Peyer's patch (tissue), 4 donors: ENCODE results near the gene HOXC6.

Experiments
- CTCF ChIP-seq, 6 experiments: fragments of 450-650 bp in 4 of 6; fragments of 200-600 bp in 2 of 6; sonication (generic) in 1 of 6; IDR thresholded peaks; one replicate each; pipeline ENCODE4 v1.5.1; 2017 to 2019; ENCODE audit warnings: antibody characterized with exemption in 6 of 6, mild to moderate bottlenecking in 3 of 6, moderate library complexity in 1 of 6
- POLR2A ChIP-seq, 2 donors: fragments of 450-650 bp; IDR thresholded peaks; one replicate each; pipeline ENCODE4 v1.5.1; 2017; ENCODE audit warnings: antibody characterized with exemption in 2 of 2, mild to moderate bottlenecking in 2 of 2, moderate library complexity in 2 of 2

GRCh38 chr12:54032627-54033100 lies 4.4 kb downstream of the HOXC6 start, which contains the start of gene HOXC5:
- peak; percentile 73 to 94 (median 87) for TF ChIP-seq CTCF (IDR thresholded peaks at IDR 0.05)
- TF ChIP-seq POLR2A (IDR thresholded peaks at IDR 0.05), result no peak
